Measurements from ENCODE around the gene DDO. TPM values are rescaled to one million over a fixed set of nuclear protein-coding genes. Genes with fewer than 3 reads are reported as not detected.

Gene DDO
- total RNA-seq, 6 experiments from 2014 or later: 4.6 to 9.4 (median 6.4) TPM

GRCh38 chr6:110389689-110390382 is 25.5 kb downstream of the DDO start:
- no peak for DNase-seq
- 82% methylated on average over 2 of the region's 4 CpGs for WGBS (ENCODE audit: insufficient coverage, low coverage, low lambda C conversion rate, missing lambda C conversion rate)
- intact Hi-C loops (cut with DNase I): loop anchor here in 1 of 2 donors (10.0 kb wide), 2 partner anchors 215 to 535 kb away; partner anchors contain the start of gene WASF1
- TF ChIP-seq CTCF (IDR thresholded peaks at IDR 0.05) (no peak), POLR2A (IDR thresholded peaks at IDR 0.05) (no peak)
- H3K27ac ChIP-seq: no peak overlapping the region
- no peaks in the 10 kb centered on the region for H3K4me1 ChIP-seq
- H3K36me3 ChIP-seq: no peaks in the 10 kb centered on the region
- no peak overlapping the region for H3K4me3 ChIP-seq
- ATAC-seq: no peak
- no peaks in the 10 kb centered on the region for H3K9me3 ChIP-seq
- H3K27me3 ChIP-seq: no peaks in the 10 kb centered on the region

- no peaks in the 10 kb centered on the region for H3K36me3 ChIP-seq
- no peak for ATAC-seq
- no peaks in the 10 kb centered on the region for H3K27me3 ChIP-seq
- H3K4me1 ChIP-seq: no peaks in the 10 kb centered on the region
- H3K27ac ChIP-seq: no peak overlapping the region
- WGBS (ENCODE audit: insufficient coverage, low coverage, low lambda C conversion rate, missing lambda C conversion rate): 56% methylated on average over 2 of the region's 2 CpGs
- no peaks in the 10 kb centered on the region for H3K9me3 ChIP-seq
- H3K4me3 ChIP-seq: no peak overlapping the region
- TF ChIP-seq POLR2A (IDR thresholded peaks at IDR 0.05) (no peak), CTCF (IDR thresholded peaks at IDR 0.05) (no peak)
- no peak for DNase-seq
- intact Hi-C loops (cut with DNase I): no loop called here
These were observed 27.4 kb downstream of the DDO start for GRCh38 chr6:110387986-110388385.

GRCh38 chr6:110385458-110385863 is 29.9 kb downstream of the DDO start:
- Histone ChIP-seq H3K27ac (no peak overlapping the region), H3K27me3 (no peaks in the 10 kb centered on the region), H3K9me3 (no peaks in the 10 kb centered on the region), H3K36me3 (no peaks in the 10 kb centered on the region), H3K4me3 (no peak overlapping the region), H3K4me1 (no peaks in the 10 kb centered on the region)
- peak; percentile 34 to 72 (median 70) for ATAC-seq
- TF ChIP-seq POLR2A (IDR thresholded peaks at IDR 0.05): no peak
- TF ChIP-seq CTCF (IDR thresholded peaks at IDR 0.05): no peak
- WGBS (ENCODE audit: insufficient coverage, low coverage, low lambda C conversion rate, missing lambda C conversion rate): 44% methylated on average over 1 of the region's 1 CpG
- intact Hi-C loops (cut with DNase I): no loop called here
- no peak for DNase-seq

GRCh38 chr6:110378552-110378951 is 36.8 kb downstream of the DDO start:
- H3K4me1 ChIP-seq: no peaks in the 10 kb centered on the region
- DNase-seq (no peak), ATAC-seq (no peak)
- no peaks in the 10 kb centered on the region for H3K27me3 ChIP-seq
- H3K9me3 ChIP-seq: no peaks in the 10 kb centered on the region
- intact Hi-C loops (cut with DNase I): no loop called here
- TF ChIP-seq POLR2A (IDR thresholded peaks at IDR 0.05) (no peak), CTCF (IDR thresholded peaks at IDR 0.05) (no peak)
- no peaks in the 10 kb centered on the region for H3K36me3 ChIP-seq
- no peak overlapping the region for H3K27ac ChIP-seq
- WGBS (ENCODE audit: insufficient coverage, low coverage, low lambda C conversion rate, missing lambda C conversion rate): 70% methylated on average over 2 of the region's 9 CpGs
- no peak overlapping the region for H3K4me3 ChIP-seq
